Hepatocyte (in vitro differentiated cells): ENCODE data around the gene NEB. TPM values are rescaled to one million over a fixed set of nuclear protein-coding genes. Genes with fewer than 3 reads are reported as not detected.

ENCODE experiments used
- DNase-seq: peaks from one replicate; pipeline ENCODE4 v3.0.0-alpha.2; 2016; ENCODE audit warnings: low spot score
- H2AFZ ChIP-seq: fragments of 200-600 bp; sonication (generic); 2 replicates; pipeline ENCODE4 v1.6.0; 2016; ENCODE audit warnings: antibody characterized with exemption, mild to moderate bottlenecking
- H3K27ac ChIP-seq: fragments of 200-600 bp; sonication (generic); 2 replicates; pipeline ENCODE4 v1.5.1; 2016; ENCODE audit warnings: mild to moderate bottlenecking
- H3K27me3 ChIP-seq: fragments of 200-600 bp; sonication (generic); 2 replicates; pipeline ENCODE4 v1.6.1; 2016
- H3K36me3 ChIP-seq: fragments of 200-600 bp; sonication (generic); replicated peaks from 2 replicates; pipeline ENCODE4 v1.5.1; 2016; ENCODE audit warnings: low read depth; ENCODE audit not compliant: insufficient read depth
- H3K4me1 ChIP-seq: fragments of 200-600 bp; sonication (generic); 2 replicates; pipeline ENCODE4 v1.5.1; 2016; ENCODE audit warnings: mild to moderate bottlenecking, moderate library complexity; ENCODE audit not compliant: insufficient read depth
- H3K4me2 ChIP-seq: fragments of 200-600 bp; sonication (generic); 2 replicates; pipeline ENCODE4 v1.6.0; 2016
- H3K4me3 ChIP-seq: fragments of 200-600 bp; sonication (generic); 2 replicates; pipeline ENCODE4 v1.5.1; 2016; ENCODE audit warnings: mild to moderate bottlenecking
- H3K79me2 ChIP-seq: fragments of 200-600 bp; sonication (generic); 2 replicates; pipeline ENCODE4 v1.6.0; 2017; ENCODE audit warnings: mild to moderate bottlenecking
- H3K9me2 ChIP-seq: fragments of 200-600 bp; sonication (generic); replicated peaks from 2 replicates; pipeline ENCODE4 v1.6.0; 2017; ENCODE audit warnings: mild to moderate bottlenecking; ENCODE audit not compliant: insufficient read depth
- H3K9me3 ChIP-seq: fragments of 200-600 bp; sonication (generic); 2 replicates; pipeline ENCODE4 v1.5.1; 2016; ENCODE audit warnings: low read depth, mild to moderate bottlenecking
- H4K20me1 ChIP-seq: fragments of 200-600 bp; sonication (generic); 2 replicates; pipeline ENCODE4 v1.6.0; 2016; ENCODE audit warnings: mild to moderate bottlenecking; ENCODE audit not compliant: insufficient read depth, poor library complexity, severe bottlenecking
- CTCF ChIP-seq: fragments of 200-600 bp; sonication (generic); IDR thresholded peaks from 2 replicates; pipeline ENCODE4 v1.5.1; 2016; ENCODE audit warnings: antibody characterized with exemption, mild to moderate bottlenecking; ENCODE audit not compliant: poor library complexity
- EZH2 ChIP-seq: fragments of 200-600 bp; sonication (generic); IDR thresholded peaks from 2 replicates; pipeline ENCODE4 v1.6.1; 2016; ENCODE audit warnings: antibody characterized with exemption, mild to moderate bottlenecking, borderline replicate concordance
- EZH2phosphoT487 ChIP-seq: fragments of 200-600 bp; sonication (generic); IDR thresholded peaks from one replicate; pipeline ENCODE4 v1.6.1; 2018; ENCODE audit warnings: antibody characterized with exemption, mild to moderate bottlenecking, low read depth, moderate library complexity; ENCODE audit not compliant: unreplicated experiment, severe bottlenecking
- WGBS: methylation state at CpG from one replicate; pipeline ENCODE4 v1.1.6; 2016; ENCODE audit warnings: low lambda C conversion rate; ENCODE audit errors: missing lambda C conversion rate; 5-methylcytosine and 5-hydroxymethylcytosine counted together
- polyA plus RNA-seq: library from polyadenylated mRNA; unstranded; fragments of >200 nt; fragmentation: Nextera tagmentation; extraction: Ambion mirVana; gene quantifications from 2 replicates; pipeline ENCODE4 v1.2.1, GENCODE V29; 2016
- total RNA-seq: library from RNA; depleted of rRNA; stranded (reverse); fragments of >200 nt; gene quantifications from 2 replicates; pipeline ENCODE4 v1.2.3, GENCODE V29; 2014

Gene NEB
- total and polyA plus RNA-seq, 2 experiments from 2014 or later, result 0.75 to 2.2 TPM

- H3K9me2 ChIP-seq, result no peaks in the 10 kb centered on the region
- no peak overlapping the region for H3K4me2 ChIP-seq
- no peak overlapping the region for H3K27ac ChIP-seq
- H3K79me2 ChIP-seq, result no peaks in the 10 kb centered on the region
- H4K20me1 ChIP-seq, result no peaks in the 10 kb centered on the region
- H3K9me3 ChIP-seq, result no peaks in the 10 kb centered on the region
- TF ChIP-seq EZH2phosphoT487 (no peak), EZH2 (no peak), CTCF (no peak)
- no peak overlapping the region for H3K4me3 ChIP-seq
- H2AFZ ChIP-seq, result no peak overlapping the region
- H3K4me1 ChIP-seq, result no peaks in the 10 kb centered on the region
- WGBS, result 93% methylated on average over 6 of the region's 6 CpGs
- H3K36me3 ChIP-seq, result no peaks in the 10 kb centered on the region
- H3K27me3 ChIP-seq, result no peaks in the 10 kb centered on the region
- no peak for DNase-seq
Observed at GRCh38 chr2:151483546-151483945, 250.7 kb downstream of the NEB start.

- H3K36me3 ChIP-seq, result no peaks in the 10 kb centered on the region
- no peak for DNase-seq
Observed at GRCh38 chr2:151482171-151482725, 252.0 kb downstream of the NEB start.

GRCh38 chr2:151481744-151482143 lies 252.5 kb downstream of the NEB start:
- H3K4me2 ChIP-seq, result no peak overlapping the region
- no peaks in the 10 kb centered on the region for H3K9me2 ChIP-seq
- H3K27me3 ChIP-seq, result no peaks in the 10 kb centered on the region
- no peaks in the 10 kb centered on the region for H3K36me3 ChIP-seq
- H3K27ac ChIP-seq, result no peak overlapping the region
- WGBS, result 98% methylated on average over 5 of the region's 5 CpGs
- H3K4me3 ChIP-seq, result no peak overlapping the region
- H4K20me1 ChIP-seq, result no peaks in the 10 kb centered on the region
- DNase-seq, result no peak
- no peak for TF ChIP-seq EZH2
- TF ChIP-seq CTCF, result no peak
- TF ChIP-seq EZH2phosphoT487, result no peak
- no peaks in the 10 kb centered on the region for H3K79me2 ChIP-seq
- no peaks in the 10 kb centered on the region for H3K9me3 ChIP-seq
- H2AFZ ChIP-seq, result no peak overlapping the region
- H3K4me1 ChIP-seq, result no peaks in the 10 kb centered on the region

More at GRCh38 chr2:151482171-151482725, 252.0 kb downstream of the NEB start:
- no peak overlapping the region for H2AFZ ChIP-seq
- WGBS, result 83% methylated on average over 4 of the region's 4 CpGs
- no peaks in the 10 kb centered on the region for H3K9me2 ChIP-seq
- TF ChIP-seq CTCF, result no peak
- no peak for TF ChIP-seq EZH2
- TF ChIP-seq EZH2phosphoT487, result no peak
- H3K9me3 ChIP-seq, result no peaks in the 10 kb centered on the region
- H3K27me3 ChIP-seq, result no peaks in the 10 kb centered on the region
- no peaks in the 10 kb centered on the region for H3K79me2 ChIP-seq
- no peak overlapping the region for H3K4me2 ChIP-seq
- no peak overlapping the region for H3K27ac ChIP-seq
- H3K4me3 ChIP-seq, result no peak overlapping the region
- no peaks in the 10 kb centered on the region for H3K4me1 ChIP-seq
- no peaks in the 10 kb centered on the region for H4K20me1 ChIP-seq
